CD8-positive, alpha-beta memory T cell (primary cell): ENCODE data around the gene IFI27L1. TPM values are rescaled to one million over a fixed set of nuclear protein-coding genes. Genes with fewer than 3 reads are reported as not detected.

Source experiments
- CTCF ChIA-PET: fragments of 350-600 bp; sonication (Branson Sonifier 250); formaldehyde crosslinking; loops from one replicate; lab custom pipeline; 2021; ENCODE audit warnings: antibody characterized with exemption; lab: Charles Lee
- POLR2A ChIA-PET: fragments of 350-600 bp; sonication (Branson Sonifier 250); formaldehyde crosslinking; loops from one replicate; lab custom pipeline; 2021; ENCODE audit warnings: antibody characterized with exemption; lab: Charles Lee
- DNase-seq, 5 donors: peaks; one replicate each; pipeline versions ENCODE4 v3.0.0 to v3.0.0-alpha.2; 2020 to 2022; ENCODE audit warnings: mixed read lengths in 1 of 5
- H3K27ac ChIP-seq: one replicate; pipeline ENCODE4 v1.7.0; 2013; ENCODE audit warnings: low read depth, mild to moderate bottlenecking, low read length, moderate library complexity
- H3K27me3 ChIP-seq: 2 replicates; pipeline ENCODE4 v1.7.0; 2013; ENCODE audit warnings: low read length, mild to moderate bottlenecking; ENCODE audit not compliant: insufficient read depth, poor library complexity, severe bottlenecking
- H3K36me3 ChIP-seq: 2 replicates; pipeline ENCODE4 v1.7.0; 2013; ENCODE audit warnings: mild to moderate bottlenecking, low read length, moderate library complexity; ENCODE audit not compliant: insufficient read depth
- H3K4me1 ChIP-seq: 2 replicates; pipeline ENCODE4 v1.7.0; 2013; ENCODE audit warnings: mild to moderate bottlenecking, low read length, moderate library complexity; ENCODE audit not compliant: insufficient read depth
- H3K4me3 ChIP-seq: 2 replicates; pipeline ENCODE4 v1.7.0; 2013; ENCODE audit warnings: mild to moderate bottlenecking, low read length
- H3K9me3 ChIP-seq: 2 replicates; pipeline ENCODE4 v1.7.0; 2013; ENCODE audit warnings: mild to moderate bottlenecking, low read length
- H3K27ac Mint-ChIP-seq, 8 donors: one replicate each; pipeline ENCODE4 v1.8.0; 2020 to 2021; ENCODE audit warnings: mixed read lengths in 8 of 8, mild to moderate bottlenecking in 6 of 8, inconsistent platforms in 3 of 8, moderate library complexity in 3 of 8
- H3K27me3 Mint-ChIP-seq, 2 donors: one replicate each; pipeline ENCODE4 v1.8.0; 2020 to 2021; ENCODE audit warnings: mixed read lengths in 2 of 2, mild to moderate bottlenecking in 1 of 2, moderate library complexity in 1 of 2
- H3K36me3 Mint-ChIP-seq, 3 donors: one replicate each; pipeline ENCODE4 v1.8.0; 2020 to 2021; ENCODE audit warnings: mixed read lengths in 3 of 3, inconsistent platforms in 1 of 3, mild to moderate bottlenecking in 1 of 3
- H3K4me1 Mint-ChIP-seq, 3 donors: one replicate each; pipeline ENCODE4 v1.8.0; 2020 to 2021; ENCODE audit warnings: mixed read lengths in 3 of 3, inconsistent platforms in 1 of 3, mild to moderate bottlenecking in 1 of 3
- H3K4me3 Mint-ChIP-seq, 7 donors: one replicate each; pipeline ENCODE4 v1.8.0; 2020 to 2021; ENCODE audit warnings: mixed read lengths in 7 of 7, mild to moderate bottlenecking in 6 of 7, moderate library complexity in 4 of 7, inconsistent platforms in 2 of 7
- H3K9me3 Mint-ChIP-seq, 5 donors: one replicate each; pipeline ENCODE4 v1.8.0; 2020 to 2022; ENCODE audit warnings: mixed read lengths in 5 of 5, mild to moderate bottlenecking in 3 of 5, moderate library complexity in 2 of 5, inconsistent platforms in 1 of 5
- polyA plus RNA-seq: library from polyadenylated mRNA; unstranded; fragments of 300-500 nt; fragmentation: Illumina TruSeq; gene quantifications from one replicate; pipeline ENCODE4 v1.2.3, GENCODE V29; 2021
- total RNA-seq, 2 experiments: library from RNA; stranded (reverse); gene quantifications; one replicate each; pipeline ENCODE4 v1.2.3, GENCODE V29; 2021

Gene IFI27L1
- total and polyA plus RNA-seq, 3 experiments from 2014 or later = 8.3 to 18.4 (median 15.5) TPM

- Mint-ChIP-seq H3K27me3 (peaks cover 8 to 17% of the 10 kb centered on the region in 2 donors), H3K9me3 (peaks cover under 1 to 8% (median 2%) of the 10 kb centered on the region in 5 donors), H3K36me3 (peaks cover 0 to 11% (median 0%) of the 10 kb centered on the region in 3 donors), H3K27ac (peak overlapping the region in 3 of 8 donors; percentile 18 to 70 (median 43)), H3K4me1 (peaks cover 14 to 22% (median 19%) of the 10 kb centered on the region in 3 donors), H3K4me3 (no peak overlapping the region)
- H3K36me3 ChIP-seq = no peaks in the 10 kb centered on the region
- ChIA-PET CTCF (interaction anchor here (1.3 to 7.4 kb wide), 3 partner anchors 11 to 187 kb away, joined by 4 to 43 read pairs (median 9); no protein-coding TSS in a partner anchor), POLR2A (no interaction called here)
- no peak for DNase-seq
- no peaks in the 10 kb centered on the region for H3K27me3 ChIP-seq
- H3K9me3 ChIP-seq = no peaks in the 10 kb centered on the region
- H3K4me1 ChIP-seq = peaks cover 16% of the 10 kb centered on the region
- H3K4me3 ChIP-seq = no peak overlapping the region
- H3K27ac ChIP-seq = no peak overlapping the region
Measured at GRCh38 chr14:94125659-94126418, 44.7 kb downstream of the IFI27L1 start.

DNA sequence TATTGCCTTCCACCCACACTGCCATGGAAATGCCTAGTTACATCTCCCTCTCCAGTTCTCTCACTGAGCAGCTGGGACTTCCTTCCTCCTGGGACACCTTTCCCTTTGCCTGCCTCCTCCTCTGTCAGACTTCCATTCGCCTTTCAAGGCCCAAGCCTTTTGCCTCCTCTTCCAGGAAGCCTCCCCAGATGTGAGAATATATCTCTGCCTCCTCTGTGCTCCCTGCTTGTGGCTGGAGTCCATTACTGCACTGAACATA is 45.2 kb downstream of the IFI27L1 start:
- DNase-seq = no peak

GRCh38 chr14:94126800-94127199 is 45.7 kb downstream of the IFI27L1 start:
- POLR2A ChIA-PET = no interaction called here
- no peaks in the 10 kb centered on the region for H3K27me3 ChIP-seq
- Mint-ChIP-seq H3K4me1 (peaks cover 14 to 22% (median 19%) of the 10 kb centered on the region in 3 donors), H3K9me3 (no peaks in the 10 kb centered on the region), H3K27ac (peak overlapping the region in 1 of 8 donors; percentile 70), H3K36me3 (peaks cover 0 to 11% (median 0%) of the 10 kb centered on the region in 3 donors), H3K4me3 (no peak overlapping the region), H3K27me3 (peaks cover 3 to 7% of the 10 kb centered on the region in 2 donors)
- H3K36me3 ChIP-seq = no peaks in the 10 kb centered on the region
- H3K4me3 ChIP-seq = no peak overlapping the region
- CTCF ChIA-PET = interaction anchor here (1.3 to 7.4 kb wide), 2 partner anchors 10 to 188 kb away, joined by 5 to 43 read pairs; no protein-coding TSS in a partner anchor
- no peak overlapping the region for H3K27ac ChIP-seq
- H3K9me3 ChIP-seq = no peaks in the 10 kb centered on the region
- no peak for DNase-seq
- peaks cover 16% of the 10 kb centered on the region for H3K4me1 ChIP-seq

More for the DNA sequence above, 45.2 kb downstream of the IFI27L1 start:
- peaks cover 0 to 11% (median 0%) of the 10 kb centered on the region in 3 donors for H3K36me3 Mint-ChIP-seq
- H3K4me3 ChIP-seq = no peak overlapping the region
- no peaks in the 10 kb centered on the region for H3K27me3 ChIP-seq
- H3K4me3 Mint-ChIP-seq = no peak overlapping the region
- H3K4me1 Mint-ChIP-seq = peaks cover 14 to 22% (median 19%) of the 10 kb centered on the region in 3 donors
- no peak overlapping the region for H3K27ac ChIP-seq
- H3K9me3 ChIP-seq = no peaks in the 10 kb centered on the region
- ChIA-PET CTCF (interaction anchor here (1.3 to 7.4 kb wide), 2 partner anchors 10 to 188 kb away, joined by 5 to 43 read pairs; no protein-coding TSS in a partner anchor), POLR2A (no interaction called here)
- H3K4me1 ChIP-seq = peaks cover 16% of the 10 kb centered on the region
- peaks cover 8 to 12% of the 10 kb centered on the region in 2 donors for H3K27me3 Mint-ChIP-seq
- no peaks in the 10 kb centered on the region for H3K36me3 ChIP-seq
- peaks cover 0 to 4% (median 0%) of the 10 kb centered on the region in 5 donors for H3K9me3 Mint-ChIP-seq
- H3K27ac Mint-ChIP-seq = peak overlapping the region in 5 of 8 donors; percentile 4 to 70 (median 43)

DNA sequence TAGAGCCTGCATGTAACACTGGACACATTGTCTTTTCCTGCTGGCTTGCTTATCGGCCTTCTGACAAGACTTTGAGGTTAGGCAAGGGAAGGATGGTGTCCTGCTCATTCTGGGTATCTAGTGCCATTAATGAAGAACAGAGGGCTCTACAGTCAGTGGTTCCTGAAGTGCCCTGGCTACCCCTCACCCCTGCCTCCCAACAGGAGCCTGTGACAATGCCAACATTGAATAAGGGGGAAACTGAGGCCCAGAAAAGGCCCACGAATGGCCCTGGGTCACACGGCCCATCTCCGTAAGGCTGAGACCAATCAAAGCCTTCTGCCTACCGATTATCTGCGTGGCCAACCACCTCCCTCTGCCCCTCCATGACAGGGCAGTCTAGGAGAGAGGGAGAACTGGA is 46.2 kb downstream of the IFI27L1 start:
- Histone ChIP-seq H3K4me1 (peaks cover 16% of the 10 kb centered on the region), H3K27me3 (no peaks in the 10 kb centered on the region), H3K4me3 (no peak overlapping the region), H3K36me3 (no peaks in the 10 kb centered on the region), H3K9me3 (no peaks in the 10 kb centered on the region), H3K27ac (no peak overlapping the region)
- peaks cover 14 to 25% (median 19%) of the 10 kb centered on the region in 3 donors for H3K4me1 Mint-ChIP-seq
- no peak for DNase-seq
- CTCF ChIA-PET = interaction anchor here (1.3 to 7.4 kb wide), 3 partner anchors 9 to 189 kb away, joined by 5 to 43 read pairs (median 10); no protein-coding TSS in a partner anchor
- POLR2A ChIA-PET = no interaction called here
- H3K4me3 Mint-ChIP-seq = peak overlapping the region in 2 of 7 donors; percentile 5 to 77
- peak overlapping the region in 2 of 8 donors; percentile 17 to 75 for H3K27ac Mint-ChIP-seq
- peaks cover 5 to 7% of the 10 kb centered on the region in 2 donors for H3K27me3 Mint-ChIP-seq
- H3K36me3 Mint-ChIP-seq = peaks cover 0 to 11% (median 0%) of the 10 kb centered on the region in 3 donors
- no peaks in the 10 kb centered on the region for H3K9me3 Mint-ChIP-seq

DNA sequence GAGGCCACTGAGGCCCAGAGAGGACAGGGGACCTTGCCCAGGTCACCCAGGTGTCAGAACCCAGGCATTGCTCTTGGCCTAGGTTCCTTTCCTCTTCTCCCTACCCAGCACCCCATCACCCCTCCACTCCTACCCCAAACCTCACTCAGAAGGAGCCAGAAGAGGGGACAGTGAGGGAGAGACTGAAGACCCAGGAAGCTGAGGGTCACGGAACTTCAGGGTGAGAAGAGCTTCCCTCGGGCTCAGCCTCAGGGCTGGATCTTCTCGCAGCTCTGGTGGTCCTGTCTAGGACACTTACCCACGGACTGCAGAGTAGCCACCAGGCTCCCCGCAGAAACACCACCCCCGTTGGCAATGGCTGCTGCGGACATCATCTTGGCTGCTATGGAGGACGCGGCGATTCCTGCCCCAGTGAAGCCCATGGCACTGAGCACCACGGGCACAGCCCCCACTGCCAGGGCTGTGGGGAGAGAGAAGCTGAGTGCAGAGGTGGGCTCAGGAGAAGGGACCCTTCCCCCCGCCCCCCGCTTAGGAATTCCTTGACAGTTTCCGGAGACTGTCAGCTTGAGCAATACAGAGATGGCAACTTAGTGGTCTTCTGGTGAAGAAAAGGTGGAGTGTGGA is 47.2 kb downstream of the IFI27L1 start:
- H3K4me1 Mint-ChIP-seq = peaks cover 14 to 25% (median 19%) of the 10 kb centered on the region in 3 donors
- Histone ChIP-seq H3K9me3 (no peaks in the 10 kb centered on the region), H3K4me1 (peaks cover 16% of the 10 kb centered on the region), H3K27ac (no peak overlapping the region), H3K4me3 (no peak overlapping the region), H3K36me3 (no peaks in the 10 kb centered on the region), H3K27me3 (no peaks in the 10 kb centered on the region)
- peak overlapping the region in 7 of 8 donors; percentile 56 to 93 (median 77) for H3K27ac Mint-ChIP-seq
- peaks cover 0 to 11% (median 0%) of the 10 kb centered on the region in 3 donors for H3K36me3 Mint-ChIP-seq
- peaks cover 5 to 7% of the 10 kb centered on the region in 2 donors for H3K27me3 Mint-ChIP-seq
- no peak for DNase-seq
- CTCF ChIA-PET = interaction anchor here (1.5 to 7.4 kb wide), 5 partner anchors 8 to 190 kb away, joined by 5 to 43 read pairs (median 10); no protein-coding TSS in a partner anchor
- H3K9me3 Mint-ChIP-seq = no peaks in the 10 kb centered on the region
- H3K4me3 Mint-ChIP-seq = peak overlapping the region; percentile 83 to 98 (median 87)
- POLR2A ChIA-PET = interaction anchor here (0.9 kb wide), 1 partner anchor 154 kb away, joined by 3 read pairs; no protein-coding TSS in a partner anchor

DNA sequence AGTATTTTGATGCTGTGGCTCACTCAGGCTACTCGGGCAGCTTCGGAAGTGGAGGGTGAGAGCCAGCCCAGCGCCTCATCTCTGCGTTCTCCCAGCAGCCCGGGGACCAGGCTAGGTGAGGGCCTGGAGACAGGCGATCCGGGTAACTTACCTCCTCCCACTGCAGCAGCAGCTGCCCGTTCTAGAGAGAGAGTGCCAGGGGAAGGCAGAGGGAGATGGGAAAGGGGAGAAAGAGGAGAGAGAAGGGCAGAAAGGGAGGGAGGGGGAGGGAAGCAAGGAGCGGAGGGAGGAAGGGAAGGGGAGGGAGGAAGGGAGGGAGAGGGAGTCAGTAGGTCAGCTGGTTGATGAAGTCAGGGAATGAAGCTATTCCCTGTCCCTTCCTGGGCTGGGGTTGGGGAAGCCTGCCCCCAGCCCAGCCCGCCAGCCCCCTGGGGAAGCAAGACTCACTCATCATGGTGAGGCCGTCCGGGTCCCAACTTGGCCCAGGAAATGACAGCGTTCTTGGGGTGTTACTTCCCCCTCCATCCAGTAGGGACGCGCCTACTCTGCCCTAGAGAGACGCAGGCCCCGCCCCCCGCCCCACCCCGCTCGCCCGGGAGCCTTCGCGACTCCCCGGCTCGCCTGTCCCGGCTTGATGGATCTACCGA is 48.1 kb downstream of the IFI27L1 start, which contains the start of gene IFI27L2:
TSS of gene IFI27L2 (minus strand) at position 494 of the 647 bp plus-strand sequence. CDS start at position 454, 40 bp downstream.
- Mint-ChIP-seq H3K27me3 (peaks cover 5 to 6% of the 10 kb centered on the region in 2 donors), H3K9me3 (no peaks in the 10 kb centered on the region), H3K4me1 (peaks cover 14 to 25% (median 19%) of the 10 kb centered on the region in 3 donors), H3K36me3 (peaks cover 0 to 11% (median 0%) of the 10 kb centered on the region in 3 donors), H3K27ac (peak within 1 kb of the TSS; percentile 55 to 93 (median 74)), H3K4me3 (peak within 1 kb of the TSS; percentile 83 to 98 (median 87))
- H3K4me3 ChIP-seq = peak within 1 kb of the TSS; percentile 85
- peak; percentile 45 to 80 (median 66) for DNase-seq
- no peaks in the 10 kb centered on the region for H3K27me3 ChIP-seq
- ChIA-PET POLR2A (interaction anchor here (0.6 to 1.1 kb wide), 3 partner anchors 49 to 155 kb away, joined by 3 to 4 read pairs (median 3); no protein-coding TSS in a partner anchor), CTCF (interaction anchor here (1.5 to 7.4 kb wide), 6 partner anchors 7 to 190 kb away, joined by 5 to 43 read pairs (median 15); no protein-coding TSS in a partner anchor)
- H3K27ac ChIP-seq = peak within 1 kb of the TSS; percentile 63
- H3K36me3 ChIP-seq = no peaks in the 10 kb centered on the region
- H3K4me1 ChIP-seq = peaks cover 16% of the 10 kb centered on the region
- no peaks in the 10 kb centered on the region for H3K9me3 ChIP-seq

GRCh38 chr14:94129758-94130414 is 48.8 kb downstream of the IFI27L1 start:
- H3K36me3 ChIP-seq = no peaks in the 10 kb centered on the region
- H3K4me1 ChIP-seq = peaks cover 16% of the 10 kb centered on the region
- Mint-ChIP-seq H3K4me1 (peaks cover 14 to 25% (median 19%) of the 10 kb centered on the region in 3 donors), H3K27ac (peak overlapping the region; percentile 55 to 93 (median 74)), H3K9me3 (peaks cover 0 to 2% (median 0%) of the 10 kb centered on the region in 5 donors), H3K4me3 (peak overlapping the region; percentile 83 to 98 (median 87)), H3K36me3 (peaks cover 0 to 11% (median 0%) of the 10 kb centered on the region in 3 donors), H3K27me3 (peaks cover 3 to 5% of the 10 kb centered on the region in 2 donors)
- no peaks in the 10 kb centered on the region for H3K9me3 ChIP-seq
- H3K27me3 ChIP-seq = no peaks in the 10 kb centered on the region
- DNase-seq = peak in 3 of 5 donors; percentile 13 to 29 (median 16)
- no peak overlapping the region for H3K27ac ChIP-seq
- POLR2A ChIA-PET = interaction anchor here (1.1 kb wide), 1 partner anchor 50 kb away, joined by 4 read pairs; no protein-coding TSS in a partner anchor
- peak overlapping the region; percentile 85 for H3K4me3 ChIP-seq
- CTCF ChIA-PET = interaction anchor here (0.9 to 7.4 kb wide), 5 partner anchors 8 to 191 kb away, joined by 3 to 43 read pairs (median 20); no protein-coding TSS in a partner anchor
